H9 (cell line): ENCODE measurements around the gene UBN2. TPM values are rescaled to one million over a fixed set of nuclear protein-coding genes. Genes with fewer than 3 reads are reported as not detected.

Experiments
- DNase-seq: peaks from one replicate; pipeline ENCODE4 v3.0.0-alpha.2; 2017
- H2AFZ ChIP-seq: one replicate; pipeline ENCODE4 v1.6.1; 2013; ENCODE audit warnings: mild to moderate bottlenecking, low read length, control low read depth, moderate library complexity
- H2AK5ac ChIP-seq: 2 replicates; pipeline ENCODE4 v1.6.1; 2013; ENCODE audit warnings: low read length, control low read depth, mixed read lengths; ENCODE audit not compliant: insufficient read length
- H2BK120ac ChIP-seq: one replicate; pipeline ENCODE4 v1.6.1; 2013; ENCODE audit warnings: low read depth, mild to moderate bottlenecking, low read length, control low read depth, inconsistent platforms; ENCODE audit not compliant: poor library complexity, severe bottlenecking
- H2BK12ac ChIP-seq: 2 replicates; pipeline ENCODE4 v1.6.1; 2013; ENCODE audit warnings: low read length, control low read depth, mixed read lengths, low read depth; ENCODE audit not compliant: insufficient read length
- H2BK15ac ChIP-seq: 2 replicates; pipeline ENCODE4 v1.6.1; 2013; ENCODE audit warnings: low read depth, low read length, control low read depth
- H2BK20ac ChIP-seq: one replicate; pipeline ENCODE4 v1.6.1; 2013; ENCODE audit warnings: low read depth, mild to moderate bottlenecking, low read length, control low read depth, inconsistent platforms; ENCODE audit not compliant: poor library complexity, severe bottlenecking
- H2BK5ac ChIP-seq: 2 replicates; pipeline ENCODE4 v1.6.1; 2013; ENCODE audit warnings: low read length, control low read depth, mixed read lengths; ENCODE audit not compliant: insufficient read length
- H3K14ac ChIP-seq: 2 replicates; pipeline ENCODE4 v1.6.1; 2013; ENCODE audit warnings: low read length, control low read depth; ENCODE audit not compliant: insufficient read depth
- H3K18ac ChIP-seq: 2 replicates; pipeline ENCODE4 v1.6.1; 2013; ENCODE audit warnings: low read depth, mild to moderate bottlenecking, mixed read lengths, low read length, control low read depth; ENCODE audit not compliant: insufficient read length
- H3K23ac ChIP-seq: 2 replicates; pipeline ENCODE4 v1.6.1; 2013; ENCODE audit warnings: low read length, control low read depth, mixed read lengths, low read depth; ENCODE audit not compliant: insufficient read length
- H3K23me2 ChIP-seq: 2 replicates; pipeline ENCODE4 v1.6.1; 2013; ENCODE audit warnings: low read depth, mild to moderate bottlenecking, mixed read lengths, low read length, control low read depth; ENCODE audit not compliant: insufficient read length, poor library complexity, severe bottlenecking
- H3K27ac ChIP-seq: 2 replicates; pipeline ENCODE4 v1.5.1; 2013; ENCODE audit warnings: low read length, control low read depth, mixed read lengths, low read depth; ENCODE audit not compliant: insufficient read length
- H3K27me3 ChIP-seq: 2 replicates; pipeline ENCODE4 v1.6.1; 2013; ENCODE audit warnings: low read length, control low read depth, inconsistent platforms; ENCODE audit not compliant: insufficient read depth
- H3K4ac ChIP-seq: 2 replicates; pipeline ENCODE4 v1.6.1; 2013; ENCODE audit warnings: low read depth, mild to moderate bottlenecking, control low read depth, inconsistent platforms, low read length, moderate library complexity
- H3K4me1 ChIP-seq: 2 replicates; pipeline ENCODE4 v1.6.1; 2013; ENCODE audit warnings: low read length, control low read depth, inconsistent platforms; ENCODE audit not compliant: insufficient read depth
- H3K4me2 ChIP-seq: 2 replicates; pipeline ENCODE4 v1.6.1; 2013; ENCODE audit warnings: low read length, control low read depth, mixed read lengths; ENCODE audit not compliant: insufficient read length, insufficient read depth
- H3K56ac ChIP-seq: 2 replicates; pipeline ENCODE4 v1.6.1; 2013; ENCODE audit warnings: low read depth, mild to moderate bottlenecking, mixed read lengths, low read length, control low read depth; ENCODE audit not compliant: insufficient read length
- H3K79me1 ChIP-seq: 2 replicates; pipeline ENCODE4 v1.6.1; 2013; ENCODE audit warnings: low read depth, mild to moderate bottlenecking, moderate library complexity, low read length, control low read depth, inconsistent platforms; ENCODE audit not compliant: insufficient read depth, poor library complexity, severe bottlenecking
- H3K79me2 ChIP-seq: 2 replicates; pipeline ENCODE4 v1.6.1; 2013; ENCODE audit warnings: low read length, control low read depth, inconsistent platforms; ENCODE audit not compliant: insufficient read depth
- H3K9ac ChIP-seq: 2 replicates; pipeline ENCODE4 v1.6.1; 2013; ENCODE audit warnings: low read length, control low read depth, mixed read lengths; ENCODE audit not compliant: insufficient read length; ENCODE audit errors: extremely low read depth
- H3K9me3 ChIP-seq: one replicate; pipeline ENCODE4 v1.6.1; 2013; ENCODE audit warnings: low read depth, low read length, inconsistent platforms; ENCODE audit not compliant: control insufficient read depth
- H3T11ph ChIP-seq: one replicate; pipeline ENCODE4 v1.6.1; 2013; ENCODE audit warnings: mild to moderate bottlenecking, low read length, control low read depth, inconsistent platforms
- H4K20me1 ChIP-seq: one replicate; pipeline ENCODE4 v1.6.1; 2013; ENCODE audit not compliant: control insufficient read depth, insufficient read length, insufficient read depth
- H4K5ac ChIP-seq: 2 replicates; pipeline ENCODE4 v1.6.1; 2013; ENCODE audit warnings: low read depth, mild to moderate bottlenecking, mixed read lengths, low read length, control low read depth; ENCODE audit not compliant: insufficient read length
- H4K8ac ChIP-seq: replicated peaks from 2 replicates; pipeline ENCODE4 v1.6.1; 2013; ENCODE audit warnings: low read length, control low read depth, mixed read lengths, low read depth; ENCODE audit not compliant: insufficient read length
- H4K91ac ChIP-seq: 2 replicates; pipeline ENCODE4 v1.6.1; 2013; ENCODE audit warnings: low read depth, mild to moderate bottlenecking, moderate library complexity, mixed read lengths, low read length, control low read depth; ENCODE audit not compliant: insufficient read length
- H3K27ac Mint-ChIP-seq, 3 experiments: 2 replicates in 2 of 3; 3 replicates in 1 of 3; pipeline ENCODE4 v1.8.0; 2020 to 2021; ENCODE audit warnings: mixed read lengths in 3 of 3, mild to moderate bottlenecking in 1 of 3, moderate library complexity in 1 of 3
- H3K27me3 Mint-ChIP-seq: 2 replicates; pipeline ENCODE4 v1.8.0; 2021; ENCODE audit warnings: low read depth, mild to moderate bottlenecking, moderate library complexity, mixed read lengths
- H3K36me3 Mint-ChIP-seq, 3 experiments: 2 replicates in 2 of 3; 3 replicates in 1 of 3; pipeline ENCODE4 v1.8.0; 2020 to 2021; ENCODE audit warnings: low read depth in 3 of 3, mixed read lengths in 3 of 3; ENCODE audit not compliant: insufficient read depth in 1 of 3
- H3K4me1 Mint-ChIP-seq, 2 experiments: 2 replicates each; pipeline ENCODE4 v1.8.0; 2020; ENCODE audit warnings: mixed read lengths in 2 of 2
- H3K4me3 Mint-ChIP-seq, 2 experiments: 2 replicates in 1 of 2; 3 replicates in 1 of 2; pipeline ENCODE4 v1.8.0; 2020 to 2021; ENCODE audit warnings: mild to moderate bottlenecking in 2 of 2, mixed read lengths in 2 of 2, moderate library complexity in 1 of 2
- H3K9me3 Mint-ChIP-seq, 2 experiments: 2 replicates in 1 of 2; 3 replicates in 1 of 2; pipeline ENCODE4 v1.8.0; 2020; ENCODE audit warnings: mild to moderate bottlenecking in 2 of 2, mixed read lengths in 2 of 2, moderate library complexity in 1 of 2
- WGBS: extraction: QIAGEN DNeasy Blood & Tissue Kit; methylation state at CpG from one replicate; pipeline ENCODE4 v1.1.7; 2013; ENCODE audit warnings: missing lambda C conversion rate, low lambda C conversion rate, mixed read lengths; ENCODE audit not compliant: insufficient read length; ENCODE audit errors: extremely low coverage; 5-methylcytosine and 5-hydroxymethylcytosine counted together
- total RNA-seq: library from RNA; stranded (reverse); gene quantifications from 2 replicates; pipeline ENCODE4 v1.2.1, GENCODE V29; 2021
- TF ChIP-seq, protein P1 (sequence below): fragments of 200-600 bp; sonication (generic); conservative IDR thresholded peaks from 3 replicates; pipeline ENCODE4 v1.8.0; 2021; ENCODE audit warnings: antibody characterized with exemption, mild to moderate bottlenecking

Gene UBN2
- total RNA-seq, 1 experiment from 2014 or later = 27.6 TPM

DNA sequence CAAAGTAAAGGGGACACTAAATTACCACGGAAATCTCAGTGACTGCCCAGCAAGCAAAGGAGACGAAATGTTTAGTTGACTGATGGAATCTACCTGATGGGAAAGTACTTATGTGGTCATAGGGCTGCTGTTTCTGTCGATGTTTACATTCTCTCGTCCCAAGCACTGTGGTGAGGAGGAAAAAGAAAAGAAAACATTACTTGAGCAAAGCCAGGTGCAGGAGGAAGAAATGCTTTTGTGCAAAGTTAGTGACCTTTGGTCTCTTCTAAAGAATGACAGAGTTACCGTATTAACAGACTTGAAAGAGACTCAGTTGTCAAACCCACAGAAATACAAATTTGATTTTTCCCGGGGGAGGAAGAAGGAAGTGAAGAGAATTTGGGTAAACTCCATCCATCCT lies 66.8 kb downstream of the UBN2 start:
- Histone ChIP-seq H2BK15ac (no peak overlapping the region), H3K9ac (no peak overlapping the region), H3K23me2 (no peaks in the 10 kb centered on the region), H3K18ac (no peak overlapping the region), H4K91ac (no peak overlapping the region), H4K8ac (no peak overlapping the region), H2BK20ac (no peak overlapping the region), H2BK12ac (no peak overlapping the region), H3K27ac (no peak overlapping the region), H3K9me3 (no peaks in the 10 kb centered on the region), H3K23ac (no peak overlapping the region), H3K14ac (no peak overlapping the region), H3K79me1 (no peaks in the 10 kb centered on the region), H2AFZ (no peak overlapping the region), H3K4me2 (no peak overlapping the region), H2BK5ac (no peak overlapping the region), H3K4me1 (no peaks in the 10 kb centered on the region), H4K20me1 (no peaks in the 10 kb centered on the region), H3K4ac (no peak overlapping the region), H3K79me2 (no peaks in the 10 kb centered on the region), H2AK5ac (no peak overlapping the region), H2BK120ac (no peak overlapping the region), H3T11ph (no peak overlapping the region), H3K27me3 (no peaks in the 10 kb centered on the region), H4K5ac (no peak overlapping the region), H3K56ac (no peak overlapping the region)
- Mint-ChIP-seq H3K9me3 (no peaks in the 10 kb centered on the region), H3K27me3 (no peaks in the 10 kb centered on the region; the same call in 1 of the 2 replicates), H3K27ac (no peak overlapping the region), H3K4me3 (no peak overlapping the region), H3K4me1 (no peaks in the 10 kb centered on the region), H3K36me3 (peaks cover 0 to 19% (median 6%) of the 10 kb centered on the region in 3 experiments; a peak in 5 of 7 replicates)
- DNase-seq = no peak
- WGBS = no CpG with 5 or more reads among the region's 6 CpGs
- TF ChIP-seq, protein P1, sequence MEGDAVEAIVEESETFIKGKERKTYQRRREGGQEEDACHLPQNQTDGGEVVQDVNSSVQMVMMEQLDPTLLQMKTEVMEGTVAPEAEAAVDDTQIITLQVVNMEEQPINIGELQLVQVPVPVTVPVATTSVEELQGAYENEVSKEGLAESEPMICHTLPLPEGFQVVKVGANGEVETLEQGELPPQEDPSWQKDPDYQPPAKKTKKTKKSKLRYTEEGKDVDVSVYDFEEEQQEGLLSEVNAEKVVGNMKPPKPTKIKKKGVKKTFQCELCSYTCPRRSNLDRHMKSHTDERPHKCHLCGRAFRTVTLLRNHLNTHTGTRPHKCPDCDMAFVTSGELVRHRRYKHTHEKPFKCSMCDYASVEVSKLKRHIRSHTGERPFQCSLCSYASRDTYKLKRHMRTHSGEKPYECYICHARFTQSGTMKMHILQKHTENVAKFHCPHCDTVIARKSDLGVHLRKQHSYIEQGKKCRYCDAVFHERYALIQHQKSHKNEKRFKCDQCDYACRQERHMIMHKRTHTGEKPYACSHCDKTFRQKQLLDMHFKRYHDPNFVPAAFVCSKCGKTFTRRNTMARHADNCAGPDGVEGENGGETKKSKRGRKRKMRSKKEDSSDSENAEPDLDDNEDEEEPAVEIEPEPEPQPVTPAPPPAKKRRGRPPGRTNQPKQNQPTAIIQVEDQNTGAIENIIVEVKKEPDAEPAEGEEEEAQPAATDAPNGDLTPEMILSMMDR = no peak
